ENCODE data around the gene INSL3.

The INSL3 gene

GRCh38 chr19:17831419-17831888, 10.1 kb upstream of the INSL3 start:
- DNase-seq (ENCODE audit: low read depth): no peak
- no peak overlapping the region for H3K4me3 ChIP-seq (ENCODE audit: low read depth, low read length)
- no peak for TF ChIP-seq CTCF (IDR thresholded peaks at IDR 0.05; ENCODE audit: low read depth, low read length, missing control alignments)
- in situ Hi-C loops (cut with HindIII; ENCODE audit: low sequenced_read_pairs): loop anchor here (10.0 kb wide), 1 partner anchor 117 kb away; the partner anchor contains the start of gene MAP1S

GRCh38 chr19:17830567-17831418, 9.5 kb upstream of the INSL3 start:
- no peak for TF ChIP-seq CTCF (IDR thresholded peaks at IDR 0.05; ENCODE audit: low read depth, low read length, missing control alignments)
- in situ Hi-C loops (cut with HindIII; ENCODE audit: low sequenced_read_pairs): loop anchor here (10.0 kb wide), 1 partner anchor 116 kb away; the partner anchor contains the start of gene MAP1S
- peak overlapping the region; percentile 18 for H3K4me3 ChIP-seq (ENCODE audit: low read depth, low read length)
- no peak for DNase-seq (ENCODE audit: low read depth)

GRCh38 chr19:17829855-17830566, 8.7 kb upstream of the INSL3 start:
- in situ Hi-C loops (cut with HindIII; ENCODE audit: low sequenced_read_pairs): loop anchor here (10.0 kb wide), 1 partner anchor 115 kb away; the partner anchor contains the start of gene MAP1S
- TF ChIP-seq CTCF (IDR thresholded peaks at IDR 0.05; ENCODE audit: low read depth, low read length, missing control alignments): no peak
- peak overlapping the region; percentile 18 for H3K4me3 ChIP-seq (ENCODE audit: low read depth, low read length)
- DNase-seq (ENCODE audit: low read depth): no peak

GRCh38 chr19:17826508-17827056, 5.3 kb upstream of the INSL3 start:
- in situ Hi-C loops (cut with HindIII; ENCODE audit: low sequenced_read_pairs): no loop called here
- no peak overlapping the region for H3K4me3 ChIP-seq (ENCODE audit: low read depth, low read length)
- no peak for DNase-seq (ENCODE audit: low read depth)
- no peak for TF ChIP-seq CTCF (IDR thresholded peaks at IDR 0.05; ENCODE audit: low read depth, low read length, missing control alignments)

- H3K4me3 ChIP-seq (ENCODE audit: low read depth, low read length): no peak overlapping the region
- no peak for TF ChIP-seq CTCF (IDR thresholded peaks at IDR 0.05; ENCODE audit: low read depth, low read length, missing control alignments)
- in situ Hi-C loops (cut with HindIII; ENCODE audit: low sequenced_read_pairs): no loop called here
- DNase-seq (ENCODE audit: low read depth): no peak
Measured at GRCh38 chr19:17824339-17824738, 3.0 kb upstream of the INSL3 start.

GRCh38 chr19:17817668-17818363, 3.5 kb downstream of the INSL3 start:
- no peak overlapping the region for H3K4me3 ChIP-seq (ENCODE audit: low read depth, low read length)
- DNase-seq (ENCODE audit: low read depth): no peak
- in situ Hi-C loops (cut with HindIII; ENCODE audit: low sequenced_read_pairs): no loop called here
- TF ChIP-seq CTCF (IDR thresholded peaks at IDR 0.05; ENCODE audit: low read depth, low read length, missing control alignments): no peak
